CD4-positive, alpha-beta T cell (primary cell): ENCODE results near the gene BTBD2. TPM values are rescaled to one million over a fixed set of nuclear protein-coding genes. Genes with fewer than 3 reads are reported as not detected.

Experiments
- ATAC-seq: fragments of 200-7000 bp; cut with Tn5 transposase; one replicate; pipeline ENCODE4 v1.10.0; 2022; ENCODE audit warnings: mild to moderate bottlenecking; ENCODE audit not compliant: poor library complexity
- CTCF ChIA-PET: fragments of 350-600 bp; sonication (Branson Sonifier 250); formaldehyde crosslinking; loops from one replicate; lab custom pipeline; 2021; ENCODE audit warnings: antibody characterized with exemption, inconsistent platforms; lab: Charles Lee
- POLR2A ChIA-PET: fragments of 350-600 bp; sonication (Branson Sonifier 250); formaldehyde crosslinking; loops from one replicate; lab custom pipeline; 2021; ENCODE audit warnings: antibody characterized with exemption, inconsistent platforms; lab: Charles Lee
- DNase-seq, 14 experiments: peaks; one replicate each; pipeline ENCODE4 v3.0.0-alpha.2; 2013 to 2020; ENCODE audit warnings: mixed read lengths in 2 of 14
- H3K27ac ChIP-seq, 2 donors: one replicate each; pipeline versions ENCODE4 v1.5.1 to v1.7.0; 2013; ENCODE audit warnings: low read length in 2 of 2, low read depth in 1 of 2, mild to moderate bottlenecking in 1 of 2
- H3K27me3 ChIP-seq, 2 experiments: 1 replicate in 1 of 2; 2 replicates in 1 of 2; pipeline versions ENCODE4 v1.6.1 to v1.7.0; 2013; ENCODE audit warnings: low read length in 2 of 2, control low read depth in 1 of 2, mild to moderate bottlenecking in 1 of 2, moderate library complexity in 1 of 2; ENCODE audit not compliant: insufficient read depth in 2 of 2, control insufficient read depth in 1 of 2
- H3K36me3 ChIP-seq: one replicate; pipeline ENCODE4 v1.6.1; 2013; ENCODE audit warnings: low read length, control low read depth; ENCODE audit not compliant: insufficient read depth
- H3K4me1 ChIP-seq: one replicate; pipeline ENCODE4 v1.6.1; 2013; ENCODE audit warnings: low read length, control low read depth; ENCODE audit not compliant: insufficient read depth
- H3K4me3 ChIP-seq: one replicate; pipeline ENCODE4 v1.5.1; 2013; ENCODE audit warnings: mild to moderate bottlenecking, low read length, moderate library complexity
- H3K9me3 ChIP-seq, 2 experiments: 1 replicate in 1 of 2; 2 replicates in 1 of 2; pipeline versions ENCODE4 v1.6.1 to v1.7.0; 2013; ENCODE audit warnings: low read length in 2 of 2, mild to moderate bottlenecking in 2 of 2, control low read depth in 1 of 2, moderate library complexity in 1 of 2; ENCODE audit not compliant: control insufficient read depth in 1 of 2, insufficient read depth in 1 of 2
- H3K27ac Mint-ChIP-seq: one replicate; pipeline ENCODE4 v1.8.0; 2020; ENCODE audit warnings: mixed read lengths
- H3K27me3 Mint-ChIP-seq: one replicate; pipeline ENCODE4 v1.8.0; 2021; ENCODE audit warnings: mixed read lengths
- H3K36me3 Mint-ChIP-seq: one replicate; pipeline ENCODE4 v1.8.0; 2021; ENCODE audit warnings: low read depth, mixed read lengths
- H3K4me1 Mint-ChIP-seq: one replicate; pipeline ENCODE4 v1.8.0; 2021; ENCODE audit warnings: low read depth, mixed read lengths
- H3K4me3 Mint-ChIP-seq: one replicate; pipeline ENCODE4 v1.8.0; 2020; ENCODE audit warnings: mild to moderate bottlenecking, mixed read lengths
- H3K9me3 Mint-ChIP-seq: one replicate; pipeline ENCODE4 v1.8.0; 2020; ENCODE audit warnings: mixed read lengths
- CTCF ChIP-seq: fragments of 200-600 bp; IDR thresholded peaks from one replicate; pipeline ENCODE4 v1.8.0; 2022; ENCODE audit warnings: antibody characterized with exemption, mild to moderate bottlenecking
- intact Hi-C, 2 experiments: fragments of 100-400 bp; cut with DNase I in 1 of 2; cut with micrococcal nuclease in 1 of 2; formaldehyde crosslinking; loops; one replicate each; pipeline versions ENCODE4 v1.15.1 to v1.9.0; 2023 to 2025; cut with DNase I, micrococcal nuclease
- total RNA-seq, 174 experiments: library from RNA in 2 of 174; stranded (reverse) in 2 of 174; gene quantifications; one replicate each; pipeline ENCODE4 v1.2.3 and lab custom pipeline; 2021 to 2026

Gene BTBD2
- total RNA-seq, 2 experiments from 2014 or later, result 44.4 to 44.9 TPM

- no peak for TF ChIP-seq CTCF
- H3K9me3 Mint-ChIP-seq, result no peaks in the 10 kb centered on the region
- Histone ChIP-seq H3K4me1 (peaks cover 25% of the 10 kb centered on the region), H3K4me3 (no peak overlapping the region), H3K36me3 (no peaks in the 10 kb centered on the region), H3K27me3 (no peaks in the 10 kb centered on the region), H3K27ac (no peak overlapping the region), H3K9me3 (peaks cover 0 to 18% of the 10 kb centered on the region in 2 experiments)
- ATAC-seq, result no peak
- CTCF ChIA-PET, result no interaction called here
- peaks cover 16% of the 10 kb centered on the region for H3K4me1 Mint-ChIP-seq
- intact Hi-C loops, result loop anchor here in 1 of 2 experiments (10.0 kb wide), 1 partner anchor 222 kb away; the partner anchor contains the start of genes PLEKHJ1 and SF3A2
- H3K4me3 Mint-ChIP-seq, result peak overlapping the region; percentile 72
- peak overlapping the region; percentile 36 for H3K27ac Mint-ChIP-seq
- POLR2A ChIA-PET, result no interaction called here
- no peak for DNase-seq
- peaks cover 14% of the 10 kb centered on the region for H3K36me3 Mint-ChIP-seq
- no peaks in the 10 kb centered on the region for H3K27me3 Mint-ChIP-seq
These were observed 2.4 kb downstream of the BTBD2 start for GRCh38 chr19:2012941-2013682.

DNA sequence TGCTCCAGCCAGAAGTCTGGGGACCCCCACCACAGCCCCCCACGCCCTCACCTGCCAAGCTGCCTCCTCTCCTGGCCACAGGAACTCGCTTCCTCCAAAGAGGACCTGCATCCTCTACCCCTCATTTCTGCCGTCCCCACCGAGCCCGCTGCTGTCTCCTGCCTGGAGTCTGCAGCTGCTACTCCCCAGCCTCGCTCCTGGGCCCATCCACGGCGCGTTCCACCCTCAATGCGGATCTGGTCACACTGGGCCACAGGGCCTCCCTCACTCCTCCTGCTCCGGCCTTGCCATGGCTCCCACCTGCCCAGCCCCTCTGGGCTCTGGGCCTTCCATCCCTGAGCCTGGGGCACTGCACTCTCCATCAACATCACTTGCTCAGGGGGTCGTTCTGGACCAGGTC, 4.3 kb downstream of the BTBD2 start:
- Mint-ChIP-seq H3K27me3 (no peaks in the 10 kb centered on the region), H3K27ac (no peak overlapping the region), H3K4me1 (peaks cover 16% of the 10 kb centered on the region), H3K4me3 (no peak overlapping the region), H3K9me3 (no peaks in the 10 kb centered on the region), H3K36me3 (peaks cover 14% of the 10 kb centered on the region)
- Histone ChIP-seq H3K4me1 (peaks cover 20% of the 10 kb centered on the region), H3K27me3 (no peaks in the 10 kb centered on the region), H3K27ac (no peak overlapping the region), H3K4me3 (no peak overlapping the region), H3K9me3 (peaks cover 0 to 18% of the 10 kb centered on the region in 2 experiments), H3K36me3 (no peaks in the 10 kb centered on the region)
- TF ChIP-seq CTCF, result no peak
- DNase-seq (no peak), ATAC-seq (no peak)
- ChIA-PET CTCF (no interaction called here), POLR2A (no interaction called here)
- intact Hi-C loops, result loop anchor here in 1 of 2 experiments (10.0 kb wide), 1 partner anchor 224 kb away; the partner anchor contains the start of genes PLEKHJ1 and SF3A2

- no peak overlapping the region for H3K4me3 Mint-ChIP-seq
- H3K27ac ChIP-seq, result no peak overlapping the region
- H3K36me3 Mint-ChIP-seq, result peaks cover 14% of the 10 kb centered on the region
- H3K4me1 ChIP-seq, result peaks cover 18% of the 10 kb centered on the region
- H3K27ac Mint-ChIP-seq, result no peak overlapping the region
- no peaks in the 10 kb centered on the region for H3K36me3 ChIP-seq
- no peak for DNase-seq
- peaks cover 0 to 18% of the 10 kb centered on the region in 2 experiments for H3K9me3 ChIP-seq
- CTCF ChIA-PET, result no interaction called here
- no peaks in the 10 kb centered on the region for H3K27me3 Mint-ChIP-seq
- POLR2A ChIA-PET, result no interaction called here
- intact Hi-C loops, result loop anchor here in 1 of 2 experiments (10.0 kb wide), 1 partner anchor 225 kb away; the partner anchor contains the start of genes PLEKHJ1 and SF3A2
- no peak overlapping the region for H3K4me3 ChIP-seq
- H3K27me3 ChIP-seq, result no peaks in the 10 kb centered on the region
- no peak for TF ChIP-seq CTCF
- peaks cover 16% of the 10 kb centered on the region for H3K4me1 Mint-ChIP-seq
- no peak for ATAC-seq
- no peaks in the 10 kb centered on the region for H3K9me3 Mint-ChIP-seq
These were observed 5.3 kb downstream of the BTBD2 start for GRCh38 chr19:2010135-2010668.
